GDM1 (cell line): ENCODE data around the gene CFAP299.

Experiments used
- DNase-seq: peaks from one replicate; lab custom pipeline; 2025; lab: John Stamatoyannopoulos, UW

The CFAP299 gene

GRCh38 chr4:80839281-80839680 is 503.8 kb downstream of the CFAP299 start:
- no peak for DNase-seq

- DNase-seq, result no peak
Observed at GRCh38 chr4:80839792-80840191, 504.3 kb downstream of the CFAP299 start.

GRCh38 chr4:80840396-80840795 is 504.9 kb downstream of the CFAP299 start:
- DNase-seq, result no peak

- DNase-seq, result no peak
Observed at GRCh38 chr4:80841587-80842281, 506.2 kb downstream of the CFAP299 start.

GRCh38 chr4:80846210-80846609 is 510.7 kb downstream of the CFAP299 start:
- DNase-seq, result no peak

GRCh38 chr4:80852061-80852460 is 516.5 kb downstream of the CFAP299 start:
- DNase-seq, result no peak

GRCh38 chr4:80873571-80873970 is 538.0 kb downstream of the CFAP299 start:
- no peak for DNase-seq

- no peak for DNase-seq
Observed at GRCh38 chr4:80874979-80875378, 539.4 kb downstream of the CFAP299 start.

- no peak for DNase-seq
Observed at GRCh38 chr4:80875642-80876041, 540.1 kb downstream of the CFAP299 start.

GRCh38 chr4:80876810-80877209 is 541.3 kb downstream of the CFAP299 start:
- no peak for DNase-seq

GRCh38 chr4:80878218-80878617 is 542.7 kb downstream of the CFAP299 start:
- no peak for DNase-seq

GRCh38 chr4:80897537-80898303 is 562.2 kb downstream of the CFAP299 start:
- no peak for DNase-seq

GRCh38 chr4:80900908-80901307 is 565.4 kb downstream of the CFAP299 start:
- DNase-seq, result no peak

- no peak for DNase-seq
Observed at GRCh38 chr4:80903020-80903419, 567.5 kb downstream of the CFAP299 start.

GRCh38 chr4:80909938-80910337 is 574.4 kb downstream of the CFAP299 start:
- DNase-seq, result no peak

- no peak for DNase-seq
Observed at GRCh38 chr4:80911458-80911857, 575.9 kb downstream of the CFAP299 start.

GRCh38 chr4:80912350-80912749 is 576.8 kb downstream of the CFAP299 start:
- no peak for DNase-seq

GRCh38 chr4:80913381-80913780 is 577.9 kb downstream of the CFAP299 start:
- DNase-seq, result no peak

- DNase-seq, result no peak
Observed at GRCh38 chr4:80916770-80917169, 581.2 kb downstream of the CFAP299 start.

- no peak for DNase-seq
Observed at GRCh38 chr4:80918004-80918403, 582.5 kb downstream of the CFAP299 start.

GRCh38 chr4:80921441-80921840 is 585.9 kb downstream of the CFAP299 start:
- no peak for DNase-seq

- DNase-seq, result no peak
Observed at GRCh38 chr4:80922941-80923340, 587.4 kb downstream of the CFAP299 start.

GRCh38 chr4:80925293-80925692 is 589.8 kb downstream of the CFAP299 start:
- no peak for DNase-seq

- no peak for DNase-seq
Observed at GRCh38 chr4:80926446-80926845, 590.9 kb downstream of the CFAP299 start.
